K562 (cell line): ENCODE measurements around the gene TNNT3. TPM values are rescaled to one million over a fixed set of nuclear protein-coding genes. Genes with fewer than 3 reads are reported as not detected.

Experiments
- BMI1 ChIP-seq: fragments of 150-350 bp; IDR thresholded peaks from 2 replicates; pipeline ENCODE4 v1.6.1; 2014; ENCODE audit warnings: low read length
- CEBPG ChIP-seq, 3 experiments: fragments of 200-800 bp in 1 of 3; sonication (Bioruptor generic) in 1 of 3; sonication (generic) in 1 of 3; formaldehyde crosslinking in 1 of 3; IDR thresholded peaks in 2 of 3; conservative IDR thresholded peaks in 1 of 3; 2 replicates each; pipeline versions ENCODE4 v1.6.1 to v1.8.0; 2016 to 2022; ENCODE audit warnings: missing compliant biosample characterization in 2 of 3, missing genetic modification characterization in 2 of 3, mild to moderate bottlenecking in 1 of 3, missing genetic modification reagents in 1 of 3
- DACH1 ChIP-seq: fragments of 450-650 bp; IDR thresholded peaks from 2 replicates; pipeline ENCODE4 v1.6.1; 2018; ENCODE audit not compliant: partially characterized antibody
- JUNB ChIP-seq: fragments of 450-650 bp; formaldehyde crosslinking; conservative IDR thresholded peaks from 2 replicates; pipeline ENCODE4 v1.4.0; 2020; ENCODE audit warnings: mild to moderate bottlenecking
- NBN ChIP-seq: fragments of 450-650 bp; IDR thresholded peaks from 2 replicates; pipeline ENCODE4 v1.6.1; 2016; ENCODE audit warnings: low read depth, mild to moderate bottlenecking
- TBL1XR1 ChIP-seq, 2 experiments: IDR thresholded peaks; 2 replicates each; pipeline ENCODE4 v1.6.1; 2012; ENCODE audit warnings: improper control_type of control experiment in 2 of 2, low read length in 2 of 2, mild to moderate bottlenecking in 1 of 2
- TCF3 ChIP-seq: sonication (generic); formaldehyde crosslinking; IDR thresholded peaks from 2 replicates; pipeline ENCODE4 v1.4.0; 2020; ENCODE audit warnings: mild to moderate bottlenecking, missing genetic modification reagents
- ZNF134 ChIP-seq: fragments of 250-450 bp; sonication (Bioruptor Pico); conservative IDR thresholded peaks from 2 replicates; pipeline ENCODE4 v1.4.0; 2020
- ZNF253 ChIP-seq: fragments of 250-450 bp; sonication (Bioruptor Pico); conservative IDR thresholded peaks from 2 replicates; pipeline ENCODE4 v1.6.1; 2021; ENCODE audit warnings: mild to moderate bottlenecking
- polyA plus RNA-seq, 8 experiments: library from polyadenylated mRNA; depleted of rRNA in 4 of 8; stranded (reverse) in 5 of 8; unstranded in 3 of 8; fragments of >200 nt; fragmentation: Nextera tagmentation in 2 of 8; fragmentation: Illumina TruSeq in 1 of 8; extraction: Ambion mirVana in 2 of 8; extraction: Trizol in 1 of 8; gene quantifications; 2 replicates each; pipeline versions ENCODE4 v1.2.1 to v1.2.3, GENCODE V29; 2011 to 2014; ENCODE audit warnings: inconsistent platforms in 1 of 8, missing spikeins in 1 of 8
- total RNA-seq, 7 experiments: library from RNA; depleted of rRNA in 6 of 7; stranded (reverse); fragments of >200 nt in 6 of 7; fragmentation: Illumina TruSeq in 2 of 7; extraction: Trizol in 2 of 7; gene quantifications; 2 replicates each; pipeline versions ENCODE4 v1.2.1 to v1.2.3, GENCODE V29; 2011 to 2021; ENCODE audit warnings: low replicate concordance in 1 of 7
- TF ChIP-seq, protein P1 (sequence below): fragments of 450-650 bp; IDR thresholded peaks from 2 replicates; pipeline ENCODE4 v1.6.1; 2016; ENCODE audit warnings: mild to moderate bottlenecking
- TF ChIP-seq, protein P2 (sequence below): fragments of 150-350 bp; IDR thresholded peaks from 2 replicates; pipeline ENCODE4 v1.6.1; 2014; ENCODE audit warnings: low read depth, mild to moderate bottlenecking, low read length, borderline replicate concordance
- TF ChIP-seq, protein P3 (sequence below): fragments of 450-650 bp; formaldehyde crosslinking; IDR thresholded peaks from 2 replicates; pipeline ENCODE4 v1.4.0; 2022; ENCODE audit warnings: mild to moderate bottlenecking, moderate library complexity

TNNT3 gene
- total and polyA plus RNA-seq, 9 of the 15 experiments (the other 6 are each of a cell fraction or from before 2014, with no cell fraction given), result 0.10 TPM; not detected in 8

- TF ChIP-seq, protein P1, sequence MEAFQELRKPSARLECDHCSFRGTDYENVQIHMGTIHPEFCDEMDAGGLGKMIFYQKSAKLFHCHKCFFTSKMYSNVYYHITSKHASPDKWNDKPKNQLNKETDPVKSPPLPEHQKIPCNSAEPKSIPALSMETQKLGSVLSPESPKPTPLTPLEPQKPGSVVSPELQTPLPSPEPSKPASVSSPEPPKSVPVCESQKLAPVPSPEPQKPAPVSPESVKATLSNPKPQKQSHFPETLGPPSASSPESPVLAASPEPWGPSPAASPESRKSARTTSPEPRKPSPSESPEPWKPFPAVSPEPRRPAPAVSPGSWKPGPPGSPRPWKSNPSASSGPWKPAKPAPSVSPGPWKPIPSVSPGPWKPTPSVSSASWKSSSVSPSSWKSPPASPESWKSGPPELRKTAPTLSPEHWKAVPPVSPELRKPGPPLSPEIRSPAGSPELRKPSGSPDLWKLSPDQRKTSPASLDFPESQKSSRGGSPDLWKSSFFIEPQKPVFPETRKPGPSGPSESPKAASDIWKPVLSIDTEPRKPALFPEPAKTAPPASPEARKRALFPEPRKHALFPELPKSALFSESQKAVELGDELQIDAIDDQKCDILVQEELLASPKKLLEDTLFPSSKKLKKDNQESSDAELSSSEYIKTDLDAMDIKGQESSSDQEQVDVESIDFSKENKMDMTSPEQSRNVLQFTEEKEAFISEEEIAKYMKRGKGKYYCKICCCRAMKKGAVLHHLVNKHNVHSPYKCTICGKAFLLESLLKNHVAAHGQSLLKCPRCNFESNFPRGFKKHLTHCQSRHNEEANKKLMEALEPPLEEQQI, result no peak
- no peak for TF ChIP-seq CEBPG (CRISPR knock-in tag; IDR thresholded peaks at IDR 0.05)
- TF ChIP-seq CEBPG (tag; conservative IDR thresholded peaks at IDR 0.05 in 1 of 2, IDR thresholded peaks at IDR 0.05 in 1 of 2), result no peak
- no peak for TF ChIP-seq BMI1
- TF ChIP-seq TCF3 (CRISPR knock-in tag), result no peak
- TF ChIP-seq, protein P2, sequence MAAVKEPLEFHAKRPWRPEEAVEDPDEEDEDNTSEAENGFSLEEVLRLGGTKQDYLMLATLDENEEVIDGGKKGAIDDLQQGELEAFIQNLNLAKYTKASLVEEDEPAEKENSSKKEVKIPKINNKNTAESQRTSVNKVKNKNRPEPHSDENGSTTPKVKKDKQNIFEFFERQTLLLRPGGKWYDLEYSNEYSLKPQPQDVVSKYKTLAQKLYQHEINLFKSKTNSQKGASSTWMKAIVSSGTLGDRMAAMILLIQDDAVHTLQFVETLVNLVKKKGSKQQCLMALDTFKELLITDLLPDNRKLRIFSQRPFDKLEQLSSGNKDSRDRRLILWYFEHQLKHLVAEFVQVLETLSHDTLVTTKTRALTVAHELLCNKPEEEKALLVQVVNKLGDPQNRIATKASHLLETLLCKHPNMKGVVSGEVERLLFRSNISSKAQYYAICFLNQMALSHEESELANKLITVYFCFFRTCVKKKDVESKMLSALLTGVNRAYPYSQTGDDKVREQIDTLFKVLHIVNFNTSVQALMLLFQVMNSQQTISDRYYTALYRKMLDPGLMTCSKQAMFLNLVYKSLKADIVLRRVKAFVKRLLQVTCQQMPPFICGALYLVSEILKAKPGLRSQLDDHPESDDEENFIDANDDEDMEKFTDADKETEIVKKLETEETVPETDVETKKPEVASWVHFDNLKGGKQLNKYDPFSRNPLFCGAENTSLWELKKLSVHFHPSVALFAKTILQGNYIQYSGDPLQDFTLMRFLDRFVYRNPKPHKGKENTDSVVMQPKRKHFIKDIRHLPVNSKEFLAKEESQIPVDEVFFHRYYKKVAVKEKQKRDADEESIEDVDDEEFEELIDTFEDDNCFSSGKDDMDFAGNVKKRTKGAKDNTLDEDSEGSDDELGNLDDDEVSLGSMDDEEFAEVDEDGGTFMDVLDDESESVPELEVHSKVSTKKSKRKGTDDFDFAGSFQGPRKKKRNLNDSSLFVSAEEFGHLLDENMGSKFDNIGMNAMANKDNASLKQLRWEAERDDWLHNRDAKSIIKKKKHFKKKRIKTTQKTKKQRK, result no peak
- no peak for TF ChIP-seq NBN
- TF ChIP-seq TBL1XR1 (IDR thresholded peaks at IDR 0.05; ENCODE audit: low read length in 2 of 2), result no peak
- TF ChIP-seq JUNB, result no peak
- TF ChIP-seq ZNF134 (CRISPR knock-in tag), result no peak
- no peak for TF ChIP-seq ZNF253 (CRISPR knock-in tag)
- TF ChIP-seq, protein P3, sequence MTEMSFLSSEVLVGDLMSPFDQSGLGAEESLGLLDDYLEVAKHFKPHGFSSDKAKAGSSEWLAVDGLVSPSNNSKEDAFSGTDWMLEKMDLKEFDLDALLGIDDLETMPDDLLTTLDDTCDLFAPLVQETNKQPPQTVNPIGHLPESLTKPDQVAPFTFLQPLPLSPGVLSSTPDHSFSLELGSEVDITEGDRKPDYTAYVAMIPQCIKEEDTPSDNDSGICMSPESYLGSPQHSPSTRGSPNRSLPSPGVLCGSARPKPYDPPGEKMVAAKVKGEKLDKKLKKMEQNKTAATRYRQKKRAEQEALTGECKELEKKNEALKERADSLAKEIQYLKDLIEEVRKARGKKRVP (CRISPR knock-in tag), result no peak
- TF ChIP-seq DACH1, result no peak
Observed at GRCh38 chr11:1908618-1909017, 10.9 kb upstream of the TNNT3 start (continued).
